Vagina (tissue), 2 donors: ENCODE measurements around the gene APOLD1.

Experiments
- POLR2A ChIP-seq, 2 donors: fragments of 450-650 bp; IDR thresholded peaks; one replicate each; pipeline ENCODE4 v1.6.1; 2017; ENCODE audit warnings: antibody characterized with exemption in 2 of 2, mild to moderate bottlenecking in 2 of 2, moderate library complexity in 2 of 2
- POLR2AphosphoS5 ChIP-seq, 2 donors: sonication (generic); formaldehyde crosslinking; IDR thresholded peaks; one replicate each; pipeline ENCODE4 v1.9.0; 2017; ENCODE audit warnings: antibody characterized with exemption in 2 of 2, mild to moderate bottlenecking in 2 of 2, low read depth in 1 of 2; ENCODE audit not compliant: insufficient read depth in 1 of 2
- TF ChIP-seq, protein P1 (sequence below), 3 experiments: fragments of 450-650 bp in 2 of 3; fragments of 200-600 bp in 1 of 3; sonication (generic) in 1 of 3; IDR thresholded peaks; one replicate each; pipeline ENCODE4 v1.5.1; 2017 to 2019; ENCODE audit warnings: antibody characterized with exemption in 3 of 3, mild to moderate bottlenecking in 2 of 3, moderate library complexity in 2 of 3

DNA sequence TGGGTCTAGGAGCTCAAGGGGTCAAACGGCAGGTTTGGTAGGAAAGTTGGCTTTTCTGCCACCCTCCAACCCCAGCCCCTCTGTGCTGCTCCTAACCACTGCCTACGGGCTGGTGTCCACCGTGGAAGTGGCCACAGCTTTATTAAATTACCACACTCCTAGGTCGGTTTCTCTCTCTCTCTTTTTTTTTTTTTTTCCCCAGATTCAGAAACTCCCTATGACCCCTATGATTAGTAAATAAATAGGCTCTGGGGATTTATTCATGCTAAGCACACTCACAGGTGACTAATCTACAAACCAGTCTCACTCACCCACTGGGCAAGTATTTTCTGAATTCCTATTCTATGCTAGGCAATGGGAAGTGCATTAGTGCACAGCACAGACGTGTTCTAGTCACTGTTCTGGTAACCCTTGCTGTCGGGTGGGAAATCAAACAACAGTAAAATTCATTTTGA is 19.0 kb downstream of the APOLD1 start:
- TF ChIP-seq, protein P1, sequence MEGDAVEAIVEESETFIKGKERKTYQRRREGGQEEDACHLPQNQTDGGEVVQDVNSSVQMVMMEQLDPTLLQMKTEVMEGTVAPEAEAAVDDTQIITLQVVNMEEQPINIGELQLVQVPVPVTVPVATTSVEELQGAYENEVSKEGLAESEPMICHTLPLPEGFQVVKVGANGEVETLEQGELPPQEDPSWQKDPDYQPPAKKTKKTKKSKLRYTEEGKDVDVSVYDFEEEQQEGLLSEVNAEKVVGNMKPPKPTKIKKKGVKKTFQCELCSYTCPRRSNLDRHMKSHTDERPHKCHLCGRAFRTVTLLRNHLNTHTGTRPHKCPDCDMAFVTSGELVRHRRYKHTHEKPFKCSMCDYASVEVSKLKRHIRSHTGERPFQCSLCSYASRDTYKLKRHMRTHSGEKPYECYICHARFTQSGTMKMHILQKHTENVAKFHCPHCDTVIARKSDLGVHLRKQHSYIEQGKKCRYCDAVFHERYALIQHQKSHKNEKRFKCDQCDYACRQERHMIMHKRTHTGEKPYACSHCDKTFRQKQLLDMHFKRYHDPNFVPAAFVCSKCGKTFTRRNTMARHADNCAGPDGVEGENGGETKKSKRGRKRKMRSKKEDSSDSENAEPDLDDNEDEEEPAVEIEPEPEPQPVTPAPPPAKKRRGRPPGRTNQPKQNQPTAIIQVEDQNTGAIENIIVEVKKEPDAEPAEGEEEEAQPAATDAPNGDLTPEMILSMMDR (IDR thresholded peaks at IDR 0.05) = no peak
- no peak for TF ChIP-seq POLR2A (IDR thresholded peaks at IDR 0.05)
- peak in 1 of 2 donors; percentile 13 for TF ChIP-seq POLR2AphosphoS5 (IDR thresholded peaks at IDR 0.05; ENCODE audit: insufficient read depth in 1 of 2, low read depth in 1 of 2)
